ENCODE measurements around the gene SLC22A31.
"Not testable (repeated sequence)": the region's sequence is repeated elsewhere in the genome, so short reads cannot be mapped to it uniquely, and the experiment has no call there.

Gene SLC22A31

DNA sequence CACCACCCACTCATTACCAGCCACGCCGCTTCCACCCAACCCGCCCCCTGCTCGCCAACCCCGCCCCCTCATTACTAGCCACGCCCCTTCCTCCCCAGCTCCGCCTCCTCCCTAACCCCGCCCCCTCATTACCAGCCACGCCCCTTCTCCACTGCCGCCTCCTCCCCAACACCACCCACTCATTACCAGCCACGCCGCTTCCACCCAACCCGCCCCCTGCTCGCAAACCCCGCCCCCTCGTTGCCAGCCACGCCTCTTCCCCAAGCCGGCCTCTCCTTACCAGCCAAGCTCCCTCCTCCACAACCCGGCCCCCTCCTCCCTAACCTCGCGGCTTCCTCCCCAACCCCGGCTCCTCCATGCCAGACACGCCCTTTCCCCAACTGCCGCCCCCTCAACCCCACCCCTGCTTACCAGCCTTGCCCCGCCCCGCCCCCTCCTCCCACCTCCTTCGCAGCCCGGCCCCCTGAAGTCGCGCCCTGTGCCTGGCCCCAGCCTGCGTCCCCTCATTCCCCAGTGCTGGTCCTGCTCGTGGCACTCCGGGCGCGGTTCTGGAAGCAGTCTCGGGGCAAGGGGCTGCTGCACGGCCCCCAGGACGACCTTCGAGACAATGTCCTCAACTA lies 7.3 kb downstream of the SLC22A31 start:
- DNase-seq (ENCODE audit: low read depth), result peak; percentile 85

DNA sequence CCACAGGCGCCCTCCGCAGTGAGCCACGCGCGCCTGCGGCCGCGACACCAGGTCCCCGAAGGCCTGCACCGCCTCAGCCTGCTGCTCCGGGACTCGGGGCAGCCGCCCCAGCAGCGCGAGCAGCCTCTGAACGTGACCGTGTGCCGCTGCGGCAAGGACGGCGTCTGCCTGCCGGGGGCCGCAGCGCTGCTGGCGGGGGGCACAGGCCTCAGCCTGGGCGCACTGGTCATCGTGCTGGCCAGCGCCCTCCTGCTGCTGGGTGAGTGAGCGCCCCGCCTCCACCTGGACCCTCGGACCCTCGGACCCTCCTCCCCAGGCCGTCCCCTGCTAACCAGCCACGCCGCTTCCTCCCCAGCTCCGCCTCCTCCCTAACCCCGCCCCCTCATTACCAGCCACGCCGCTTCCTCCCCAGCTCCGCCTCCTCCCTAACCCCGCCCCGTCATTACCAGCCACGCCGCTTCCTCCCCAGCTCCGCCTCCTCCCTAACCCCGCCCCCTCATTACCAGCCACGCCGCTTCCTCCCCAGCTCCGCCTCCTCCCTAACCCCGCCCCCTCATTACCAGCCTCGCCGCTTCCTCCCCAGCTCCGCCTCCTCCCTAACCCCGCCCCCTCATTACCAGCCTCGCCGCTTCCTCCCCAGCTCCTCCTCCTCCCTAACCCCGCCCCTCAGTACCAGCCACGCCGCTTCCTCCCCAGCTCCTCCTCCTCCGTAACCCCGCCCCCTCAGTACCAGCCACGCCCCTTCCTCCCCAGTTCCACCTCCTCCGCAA lies 8.0 kb downstream of the SLC22A31 start:
- peak; percentile 89 for DNase-seq (ENCODE audit: low read depth)

DNA sequence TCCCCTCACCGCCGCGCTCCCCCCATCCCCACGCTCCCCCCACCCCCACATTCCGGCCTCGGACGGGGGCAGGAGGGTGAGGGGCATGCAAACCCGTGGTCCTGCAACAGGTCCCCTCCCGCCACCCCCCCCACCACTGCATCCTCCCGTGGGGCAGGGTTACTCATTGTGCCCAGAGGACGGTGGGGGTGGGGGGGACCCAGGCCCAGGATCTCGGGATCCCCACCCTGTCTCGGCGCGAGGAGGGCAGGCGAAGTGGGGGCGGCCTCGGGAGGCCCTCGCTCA lies 8.5 kb downstream of the SLC22A31 start:
- no peak for DNase-seq (ENCODE audit: low read depth)

DNA sequence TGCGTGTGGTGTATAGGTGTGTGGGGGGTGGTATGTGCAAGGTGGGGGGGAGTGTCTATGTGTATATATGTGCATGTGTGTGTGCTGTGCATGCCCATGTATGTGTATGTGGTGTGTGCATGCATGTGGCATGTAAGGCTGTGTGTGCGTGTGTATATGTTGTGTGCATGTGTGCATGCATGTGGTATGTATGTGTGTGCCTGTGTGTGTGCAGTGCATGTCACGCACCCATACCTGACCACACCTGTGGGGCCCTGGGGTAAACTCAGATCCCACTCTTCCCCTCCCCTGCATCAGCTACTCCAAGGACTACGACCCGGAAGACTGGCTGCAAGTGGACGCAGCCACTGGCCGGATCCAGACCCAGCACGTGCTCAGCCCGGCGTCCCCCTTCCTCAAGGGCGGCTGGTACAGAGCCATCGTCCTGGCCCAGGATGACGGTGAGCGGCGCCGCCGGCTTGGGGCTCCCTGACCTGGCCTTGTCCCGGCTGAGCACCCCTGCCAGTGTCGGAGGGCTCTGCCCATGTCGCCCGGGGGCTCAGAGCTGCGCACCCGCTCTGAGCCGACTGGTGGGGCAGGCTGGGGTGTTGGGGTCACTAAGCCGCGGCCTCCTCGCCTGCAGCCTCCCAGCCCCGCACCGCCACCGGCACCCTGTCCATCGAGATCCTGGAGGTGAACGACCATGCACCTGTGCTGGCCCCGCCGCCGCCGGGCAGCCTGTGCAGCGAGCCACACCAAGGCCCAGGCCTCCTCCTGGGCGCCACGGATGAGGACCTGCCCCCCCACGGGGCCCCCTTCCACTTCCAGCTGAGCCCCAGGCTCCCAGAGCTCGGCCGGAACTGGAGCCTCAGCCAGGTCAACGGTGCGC lies 9.1 kb downstream of the SLC22A31 start:
- no peak for DNase-seq (ENCODE audit: low read depth)

DNA sequence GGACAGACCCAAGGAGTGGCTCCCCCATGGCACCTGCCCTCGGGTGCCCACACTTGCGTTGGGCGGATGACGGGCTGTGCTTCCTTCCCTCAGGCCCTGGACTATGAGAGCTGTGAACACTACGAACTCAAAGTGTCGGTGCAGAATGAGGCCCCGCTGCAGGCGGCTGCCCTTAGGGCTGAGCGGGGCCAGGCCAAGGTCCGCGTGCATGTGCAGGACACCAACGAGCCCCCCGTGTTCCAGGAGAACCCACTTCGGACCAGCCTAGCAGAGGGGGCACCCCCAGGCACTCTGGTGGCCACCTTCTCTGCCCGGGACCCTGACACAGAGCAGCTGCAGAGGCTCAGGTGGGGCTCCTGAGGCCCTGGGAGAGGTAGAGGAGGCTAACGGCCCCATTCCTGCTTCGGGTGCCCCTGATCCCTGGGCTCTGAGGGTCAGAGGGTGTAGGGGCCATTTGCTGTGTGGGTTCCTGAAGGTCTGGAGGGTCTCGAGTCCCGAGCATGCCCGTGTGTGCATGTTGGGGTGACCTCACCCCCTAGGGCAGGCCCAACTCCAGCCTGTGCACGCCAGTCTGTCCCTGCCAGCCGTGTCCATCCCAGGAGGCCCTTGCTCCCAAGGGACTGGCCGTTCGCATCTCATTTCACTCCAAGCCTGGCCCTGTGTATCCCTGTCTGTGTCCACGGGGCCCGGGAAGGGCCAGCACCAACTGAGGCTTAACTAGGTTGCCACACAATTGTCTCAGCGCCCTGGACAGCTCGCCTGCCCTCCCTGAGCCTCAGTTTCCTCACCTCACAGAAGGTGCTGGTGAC lies 10.0 kb downstream of the SLC22A31 start:
- DNase-seq (ENCODE audit: low read depth), result no peak

DNA sequence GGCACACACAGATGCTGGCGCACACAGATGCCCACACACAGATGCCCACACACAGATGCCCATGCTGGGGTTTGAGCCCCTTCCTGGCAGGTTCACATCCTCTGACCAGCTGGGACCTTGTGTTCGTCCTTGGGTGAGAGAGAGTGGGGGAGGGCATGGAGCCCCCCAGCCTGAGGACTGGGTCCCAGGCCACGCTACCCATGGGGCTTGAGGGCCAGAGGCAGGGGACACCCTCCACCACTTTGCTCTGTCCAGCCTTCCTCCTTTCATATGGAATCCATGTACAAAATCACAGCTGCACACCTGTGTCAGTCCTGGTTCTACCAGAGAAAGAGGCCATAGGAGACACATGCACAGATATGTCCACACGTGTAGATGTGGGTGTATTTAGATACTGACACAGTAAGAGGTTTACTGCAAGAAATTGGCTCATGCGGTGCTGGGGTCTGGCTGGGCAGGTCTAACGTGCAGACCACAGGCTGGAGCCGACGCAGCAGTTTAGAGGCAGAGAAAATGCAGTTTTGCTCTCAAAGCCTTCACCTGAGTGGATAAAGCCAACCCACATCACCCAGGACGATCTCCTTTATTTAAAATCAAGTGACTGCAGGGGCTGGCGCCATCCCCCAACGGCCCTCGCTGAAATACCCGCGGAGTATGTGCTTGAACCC lies 10.8 kb downstream of the SLC22A31 start:
- DNase-seq (ENCODE audit: low read depth), result no peak

DNA sequence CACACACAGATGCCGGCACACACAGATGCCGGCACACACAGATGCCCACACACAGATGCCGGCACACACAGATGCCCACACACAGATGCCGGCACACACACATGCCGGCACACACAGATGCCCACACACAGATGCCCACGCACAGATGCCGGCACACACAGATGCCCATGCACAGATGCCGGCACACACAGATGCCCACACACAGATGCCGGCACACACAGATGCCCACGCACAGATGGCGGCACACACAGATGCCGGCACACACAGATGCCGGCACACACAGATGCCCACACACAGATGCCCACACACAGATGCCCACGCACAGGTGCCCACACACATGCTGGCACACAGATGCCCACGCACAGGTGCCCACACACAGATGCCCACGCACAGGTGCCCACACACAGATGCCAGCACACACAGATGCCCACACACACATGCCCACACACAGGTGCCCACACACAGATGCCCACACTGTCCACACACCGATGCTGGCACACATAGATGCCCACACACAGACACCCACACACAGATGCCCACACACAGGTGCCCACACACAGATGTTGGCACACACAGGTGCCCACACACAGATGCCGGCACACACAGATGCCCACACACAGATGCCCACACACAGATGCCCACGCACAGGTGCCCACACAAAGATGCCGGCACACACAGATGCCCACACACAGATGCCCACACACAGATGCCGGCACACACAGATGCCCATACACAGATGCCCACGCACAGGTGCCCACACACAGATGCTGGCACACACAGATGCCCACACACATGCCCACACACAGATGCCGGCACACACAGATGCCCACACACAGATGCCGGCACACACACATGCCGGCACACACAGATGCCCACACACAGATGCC lies 11.6 kb downstream of the SLC22A31 start:
- DNase-seq (ENCODE audit: low read depth), result not testable (repeated sequence)

DNA sequence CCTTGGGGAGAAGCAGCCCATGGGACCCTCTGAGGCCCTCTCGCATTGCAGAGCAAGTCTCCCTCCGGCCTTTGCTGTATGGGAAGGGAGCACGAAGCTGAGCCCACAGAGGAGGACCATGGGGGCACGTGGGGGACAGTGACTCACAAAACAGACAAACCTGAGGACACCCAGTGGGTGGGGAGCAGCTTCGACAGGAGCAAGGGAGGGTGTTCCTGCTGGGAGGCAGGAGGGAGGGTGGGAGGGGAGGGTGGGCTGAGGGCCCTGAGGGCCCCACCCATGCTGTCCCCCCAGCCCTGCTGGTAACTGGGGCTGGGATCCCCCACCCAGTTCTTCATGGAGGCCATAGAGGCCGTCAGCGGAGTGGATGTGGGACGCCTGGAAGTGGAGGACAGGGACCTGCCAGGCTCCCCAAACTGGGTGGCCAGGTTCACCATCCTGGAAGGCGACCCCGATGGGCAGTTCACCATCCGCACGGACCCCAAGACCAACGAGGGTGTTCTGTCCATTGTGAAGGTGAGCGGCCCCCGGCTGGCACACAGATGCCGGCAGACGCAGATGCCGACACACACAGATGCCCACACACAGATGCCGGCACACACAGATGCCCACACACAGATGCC lies 12.5 kb downstream of the SLC22A31 start:
- no peak for DNase-seq (ENCODE audit: low read depth)

DNA sequence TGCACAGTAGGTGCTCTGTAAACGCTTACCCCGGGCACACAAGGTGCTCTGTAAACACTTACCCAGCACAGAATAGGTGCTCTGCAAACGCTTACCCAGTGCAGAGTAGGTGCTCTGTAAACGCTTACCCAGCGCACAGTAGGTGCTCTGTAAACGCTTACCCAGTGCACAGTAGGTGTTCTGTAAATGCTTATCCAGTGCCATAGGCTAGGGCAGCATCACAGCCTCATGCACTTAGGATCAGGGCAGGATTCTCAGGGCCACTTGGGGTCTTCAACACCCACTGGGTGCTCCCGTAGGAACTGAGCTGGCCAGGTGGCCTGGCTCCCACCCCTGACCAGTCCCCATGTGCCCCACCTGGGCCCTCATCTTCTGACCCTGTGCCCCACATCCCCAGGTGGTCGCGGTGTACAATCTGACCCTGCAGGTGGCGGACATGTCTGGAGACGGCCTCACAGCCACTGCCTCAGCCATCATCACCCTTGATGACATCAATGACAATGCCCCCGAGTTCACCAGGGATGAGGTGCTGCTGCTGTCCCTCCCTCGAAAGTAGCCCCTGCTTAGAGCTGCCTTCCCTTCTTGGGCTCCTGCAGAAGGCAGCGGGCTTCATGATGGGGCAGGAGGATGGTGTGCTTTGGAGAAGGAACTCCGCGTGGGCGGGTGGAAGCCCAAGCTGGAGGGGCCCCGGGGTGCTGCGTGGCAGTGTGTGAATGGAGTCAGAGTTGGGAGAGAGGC lies 13.1 kb downstream of the SLC22A31 start:
- peak; percentile 54 for DNase-seq (ENCODE audit: low read depth)

DNA sequence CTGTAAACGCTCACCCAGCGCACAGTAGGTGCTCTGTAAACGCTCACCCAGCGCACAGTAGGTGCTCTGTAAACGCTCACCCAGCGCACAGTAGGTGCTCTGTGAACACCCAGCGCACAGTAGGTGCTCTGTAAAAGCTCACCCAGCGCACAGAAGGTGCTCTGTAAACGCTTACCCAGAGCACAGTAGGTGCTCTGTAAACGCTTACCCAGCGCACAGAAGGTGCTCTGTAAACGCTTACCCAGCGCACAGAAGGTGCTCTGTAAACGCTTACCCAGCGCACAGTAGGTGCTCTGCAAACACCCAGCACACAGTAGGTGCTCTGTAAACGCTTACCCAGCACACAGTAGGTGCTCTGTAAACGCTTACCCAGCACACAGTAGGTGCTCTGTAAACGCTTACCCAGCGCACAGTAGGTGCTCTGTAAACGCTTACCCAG lies 13.7 kb downstream of the SLC22A31 start:
- peak; percentile 27 for DNase-seq (ENCODE audit: low read depth)

DNA sequence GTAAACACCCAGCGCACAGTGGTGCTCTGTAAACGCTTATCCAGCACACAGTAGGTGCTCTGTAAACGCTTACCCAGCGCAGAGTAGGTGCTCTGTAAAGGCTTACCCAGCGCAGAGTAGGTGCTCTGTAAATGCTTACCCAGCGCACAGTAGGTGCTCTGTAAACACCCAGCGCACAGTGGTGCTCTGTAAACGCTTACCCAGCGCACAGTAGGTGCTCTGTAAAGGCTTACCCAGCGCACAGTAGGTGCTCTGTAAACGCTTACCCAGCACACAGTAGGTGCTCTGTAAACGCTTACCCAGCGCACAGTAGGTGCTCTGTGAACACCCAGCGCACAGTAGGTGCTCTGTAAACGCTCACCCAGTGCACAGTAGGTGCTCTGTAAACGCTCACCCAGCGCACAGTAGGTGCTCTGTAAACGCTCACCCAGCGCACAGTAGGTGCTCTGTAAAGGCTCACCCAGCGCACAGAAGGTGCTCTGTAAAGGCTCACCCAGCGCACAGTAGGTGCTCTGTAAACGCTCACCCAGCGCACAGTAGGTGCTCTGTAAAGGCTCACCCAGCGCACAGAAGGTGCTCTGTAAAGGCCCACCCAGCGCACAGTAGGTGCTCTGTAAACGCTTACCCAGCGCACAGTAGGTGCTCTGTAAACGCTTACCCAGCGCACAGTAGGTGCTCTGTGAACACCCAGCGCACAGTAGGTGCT lies 14.3 kb downstream of the SLC22A31 start:
- DNase-seq (ENCODE audit: low read depth), result not testable (repeated sequence)

DNA sequence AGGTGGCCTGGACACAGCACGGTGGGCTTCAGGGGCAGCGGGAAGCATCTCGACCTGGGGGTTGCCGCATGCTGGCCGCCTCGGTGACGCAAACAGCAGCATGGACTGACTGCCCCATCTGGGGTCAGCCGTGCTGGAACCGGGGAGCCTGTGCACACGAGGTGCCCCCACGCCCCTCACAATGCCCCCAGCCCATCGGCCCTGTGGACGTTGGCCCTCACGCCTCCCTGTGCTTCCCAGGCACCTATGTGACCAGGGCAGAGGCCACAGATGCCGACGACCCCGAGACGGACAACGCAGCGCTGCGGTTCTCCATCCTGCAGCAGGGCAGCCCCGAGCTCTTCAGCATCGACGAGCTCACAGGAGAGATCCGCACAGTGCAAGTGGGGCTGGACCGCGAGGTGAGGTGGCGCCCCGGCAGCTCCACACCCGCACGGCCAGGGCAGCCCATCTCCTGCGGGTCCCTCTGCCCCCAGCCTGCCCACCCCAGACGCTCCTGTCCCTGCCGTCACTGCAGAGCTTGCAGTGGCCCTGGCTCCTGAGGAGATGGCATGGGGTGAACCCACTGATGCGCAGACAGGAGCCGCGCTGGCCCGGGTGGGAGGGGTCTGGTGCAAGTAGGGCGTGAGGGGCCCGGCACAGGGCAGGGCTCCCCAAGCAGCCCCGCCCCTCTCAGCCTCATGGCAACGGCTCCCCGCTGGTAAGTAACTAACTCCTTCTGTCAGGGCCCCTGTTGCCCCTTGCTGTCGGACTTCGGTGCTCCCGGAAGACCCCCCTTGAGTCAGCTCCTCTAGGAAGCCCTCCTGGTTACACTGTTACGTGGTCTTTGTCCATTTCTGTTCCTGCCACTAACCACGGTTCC lies 15.2 kb downstream of the SLC22A31 start:
- DNase-seq (ENCODE audit: low read depth), result no peak

DNA sequence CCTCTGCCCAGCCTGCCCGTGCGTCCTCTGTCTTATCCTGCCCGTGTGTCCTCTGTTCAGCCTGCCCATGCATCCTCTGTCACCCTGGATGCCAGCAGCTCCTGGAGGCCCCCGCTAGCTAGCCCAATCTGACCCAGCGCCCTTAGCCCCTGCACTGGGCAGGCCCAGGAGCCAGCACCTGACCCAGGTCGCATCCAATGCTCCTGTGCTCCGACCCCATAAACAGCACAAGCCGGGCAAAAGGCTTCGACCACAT lies 15.7 kb downstream of the SLC22A31 start:
- no peak for DNase-seq (ENCODE audit: low read depth)

DNA sequence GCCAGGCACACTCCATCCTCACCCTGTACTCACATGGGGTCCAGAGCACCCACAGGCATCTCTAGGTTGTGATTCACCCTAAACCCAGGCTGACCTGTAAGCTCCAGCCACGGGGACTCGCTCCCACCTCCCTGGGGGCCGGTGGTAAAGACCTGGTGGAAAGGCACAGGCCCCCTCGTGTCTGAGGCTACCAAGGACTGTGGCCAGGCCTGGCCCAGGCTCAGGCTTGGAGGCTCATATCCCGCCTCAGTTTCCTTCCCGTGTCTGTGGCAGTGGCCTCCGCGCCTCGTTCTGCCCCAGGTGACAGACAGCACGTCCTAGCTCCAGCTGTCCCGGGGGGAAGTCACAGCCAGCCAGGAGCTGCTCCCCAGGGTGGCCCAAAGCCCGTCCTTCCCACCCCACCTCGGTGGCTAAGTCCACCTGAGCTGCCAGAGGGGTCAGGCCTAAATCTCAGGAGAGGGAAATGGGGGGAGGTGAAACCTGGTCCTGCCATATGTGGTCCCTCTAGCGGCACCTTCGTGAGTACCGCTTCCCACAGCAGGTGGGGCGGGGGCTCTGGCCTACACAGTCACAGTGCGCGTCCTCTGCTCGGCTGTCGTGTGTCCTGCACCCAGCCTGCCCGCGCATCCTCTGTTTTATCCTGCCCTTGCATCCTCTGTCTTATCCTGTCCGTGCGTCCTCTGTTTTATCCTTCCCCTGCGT lies 16.2 kb downstream of the SLC22A31 start:
- DNase-seq (ENCODE audit: low read depth), result no peak

DNA sequence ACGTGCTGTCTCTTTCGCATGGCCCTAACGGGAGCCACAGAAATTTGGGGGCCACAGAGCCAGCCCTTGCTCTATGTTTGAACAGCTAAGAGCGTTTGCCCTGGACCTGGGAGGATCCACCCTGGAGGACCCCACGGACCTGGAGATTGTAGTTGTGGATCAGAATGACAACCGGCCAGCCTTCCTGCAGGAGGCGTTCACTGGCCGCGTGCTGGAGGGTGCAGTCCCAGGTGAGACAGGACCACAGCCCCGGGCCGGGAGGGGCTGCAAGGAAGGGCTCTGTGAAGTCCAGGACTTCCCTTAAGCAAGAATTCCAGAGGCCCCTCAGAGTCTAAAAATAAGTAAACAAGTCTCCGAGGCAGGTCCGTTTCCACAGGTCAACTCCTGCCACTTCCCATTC lies 16.9 kb downstream of the SLC22A31 start:
- DNase-seq (ENCODE audit: low read depth), result no peak

DNA sequence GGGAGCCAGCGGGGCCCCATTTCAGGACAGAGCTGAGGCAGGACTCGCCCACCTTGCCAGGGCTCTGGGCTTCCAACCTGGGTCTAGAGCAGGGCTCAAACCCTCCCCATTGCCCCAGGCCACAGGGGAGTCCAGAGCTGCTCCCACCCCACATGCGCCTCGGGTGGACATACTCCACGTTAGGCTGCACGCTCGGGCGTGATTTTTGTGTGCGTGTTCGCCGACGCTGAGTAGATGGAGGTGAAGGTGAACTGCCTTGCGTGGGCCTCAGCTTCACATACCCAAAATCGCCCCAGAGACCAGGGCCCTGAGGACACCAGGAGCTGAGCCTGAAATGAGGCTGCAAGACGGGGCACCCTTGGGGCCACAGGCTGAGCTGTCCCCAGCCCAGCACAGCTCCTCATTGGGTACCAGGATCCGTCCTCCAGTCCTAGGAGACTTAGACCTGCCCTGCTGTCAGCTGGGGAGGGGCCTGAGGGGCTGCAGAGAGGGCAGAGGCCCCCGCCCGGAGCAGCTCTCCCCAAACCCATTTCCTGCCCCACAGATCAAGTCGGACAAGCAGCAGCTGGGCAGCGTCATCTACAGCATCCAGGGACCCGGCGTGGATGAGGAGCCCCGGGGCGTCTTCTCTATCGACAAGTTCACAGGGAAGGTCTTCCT lies 20.6 kb downstream of the SLC22A31 start:
- DNase-seq (ENCODE audit: low read depth), result no peak

DNA sequence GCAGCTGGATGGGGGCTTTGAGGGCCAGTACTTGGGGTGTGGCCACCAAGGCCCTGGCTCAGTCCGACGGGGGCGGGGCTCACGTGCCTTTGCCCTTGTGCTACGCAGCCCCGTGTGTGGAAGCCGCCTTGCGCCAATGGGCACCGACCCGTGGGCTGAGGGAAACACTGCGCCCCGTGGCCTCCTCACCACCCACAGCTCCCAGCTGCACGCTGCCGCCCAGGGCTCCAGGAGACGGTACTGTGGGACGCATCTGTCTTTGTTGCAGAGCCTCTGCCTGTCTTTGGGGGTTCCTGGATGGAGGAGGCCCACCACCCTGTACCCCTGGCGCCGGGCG lies 21.2 kb downstream of the SLC22A31 start:
- no peak for DNase-seq (ENCODE audit: low read depth)
